Measurements from ENCODE around the gene PLEK. TPM values are rescaled to one million over a fixed set of nuclear protein-coding genes. Genes with fewer than 3 reads are reported as not detected.

PLEK gene
- total and polyA plus RNA-seq, 2 of the 13 experiments (the other 11 are each of a cell fraction or from before 2014, with no cell fraction given) = not detected

DNA sequence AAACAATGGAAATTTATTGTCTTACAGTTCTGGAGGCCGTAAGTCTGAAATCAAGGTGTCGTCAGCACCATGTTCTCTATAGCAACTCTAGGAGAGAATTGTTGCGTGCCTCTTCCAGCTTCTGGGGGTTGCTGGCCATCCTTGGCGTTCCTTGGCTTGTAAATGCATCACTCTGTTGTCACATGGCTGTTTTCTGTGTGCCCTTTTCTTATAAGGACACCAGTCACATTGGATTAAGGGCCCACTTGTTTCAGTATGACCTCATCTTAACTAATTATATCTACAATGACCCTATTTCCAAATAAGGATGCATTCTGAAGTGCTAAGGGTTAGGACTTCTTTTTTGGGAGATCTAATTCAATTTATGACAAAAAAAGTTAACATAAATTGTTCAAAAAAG lies 1.4 kb upstream of the PLEK start:
- intact Hi-C loops (cut with micrococcal nuclease; ENCODE audit: unreplicated experiment) = no loop called here
- no peak overlapping the region for H3K27ac ChIP-seq (ENCODE audit: extremely low read length, insufficient read depth, low read length)
- POLR2A ChIA-PET = no interaction called here
- no peak overlapping the region for H3K4me2 ChIP-seq (ENCODE audit: low read depth, low read length)
- TF ChIP-seq NCOA1 (CRISPR knock-in tag; IDR thresholded peaks at IDR 0.05) (no peak), TEF (CRISPR knock-in tag; IDR thresholded peaks at IDR 0.05) (no peak), FLYWCH1 (CRISPR knock-in tag; IDR thresholded peaks at IDR 0.05) (no peak), ZNF180 (CRISPR knock-in tag; IDR thresholded peaks at IDR 0.05; ENCODE audit: borderline replicate concordance, low read depth) (no peak), ESRRA (CRISPR knock-in tag; IDR thresholded peaks at IDR 0.05; ENCODE audit: low read depth) (no peak), ZNF629 (CRISPR knock-in tag; conservative IDR thresholded peaks at IDR 0.05) (no peak), ZNF337 (CRISPR knock-in tag; IDR thresholded peaks at IDR 0.05; ENCODE audit: borderline replicate concordance, low read depth) (no peak), HNF4G (IDR thresholded peaks at IDR 0.05; ENCODE audit: borderline replicate concordance, low read depth, low read length) (no peak), HNF4G (CRISPR knock-in tag; IDR thresholded peaks at IDR 0.05; ENCODE audit: borderline replicate concordance, low read depth) (no peak), ZNF605 (CRISPR knock-in tag; IDR thresholded peaks at IDR 0.05) (no peak), ZNF33B (CRISPR knock-in tag; IDR thresholded peaks at IDR 0.05) (no peak), ZNF615 (CRISPR knock-in tag; IDR thresholded peaks at IDR 0.05; ENCODE audit: borderline replicate concordance) (no peak), PRDM4 (CRISPR knock-in tag; IDR thresholded peaks at IDR 0.05; ENCODE audit: borderline replicate concordance) (no peak), NFRKB (IDR thresholded peaks at IDR 0.05) (no peak), IRX3 (CRISPR knock-in tag; IDR thresholded peaks at IDR 0.05; ENCODE audit: borderline replicate concordance, low read depth) (no peak), SMAD1 (CRISPR knock-in tag; IDR thresholded peaks at IDR 0.05; ENCODE audit: borderline replicate concordance, low read depth) (no peak)
- TF ChIP-seq, protein P1, sequence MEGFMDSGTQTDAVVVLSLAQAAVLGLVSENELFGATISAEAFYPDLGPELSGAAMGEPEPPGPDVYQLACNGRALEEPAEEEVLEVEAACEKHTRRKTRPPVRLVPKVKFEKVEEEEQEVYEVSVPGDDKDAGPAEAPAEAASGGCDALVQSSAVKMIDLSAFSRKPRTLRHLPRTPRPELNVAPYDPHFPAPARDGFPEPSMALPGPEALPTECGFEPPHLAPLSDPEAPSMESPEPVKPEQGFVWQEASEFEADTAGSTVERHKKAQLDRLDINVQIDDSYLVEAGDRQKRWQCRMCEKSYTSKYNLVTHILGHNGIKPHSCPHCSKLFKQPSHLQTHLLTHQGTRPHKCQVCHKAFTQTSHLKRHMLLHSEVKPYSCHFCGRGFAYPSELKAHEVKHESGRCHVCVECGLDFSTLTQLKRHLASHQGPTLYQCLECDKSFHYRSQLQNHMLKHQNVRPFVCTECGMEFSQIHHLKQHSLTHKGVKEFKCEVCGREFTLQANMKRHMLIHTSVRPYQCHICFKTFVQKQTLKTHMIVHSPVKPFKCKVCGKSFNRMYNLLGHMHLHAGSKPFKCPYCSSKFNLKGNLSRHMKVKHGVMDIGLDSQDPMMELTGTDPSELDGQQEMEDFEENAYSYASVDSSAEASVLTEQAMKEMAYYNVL (CRISPR knock-in tag; IDR thresholded peaks at IDR 0.05; ENCODE audit: borderline replicate concordance) = no peak
- H2AFZ ChIP-seq (ENCODE audit: low read length) = no peak overlapping the region
- BruUV-seq (replicated peaks) = no TSS peak
- 26% methylated on average over 4 of the region's 4 CpGs for WGBS (ENCODE audit: low lambda C conversion rate)
- in situ Hi-C loops (cut with HindIII; ENCODE audit: extremely low pct_ligation_motif_present, low pct_unique_long_range_greater_than_20kb) = loop anchor here (5.0 kb wide), 1 partner anchor 79 kb away; no protein-coding TSS in a partner anchor
- H3K4me1 ChIP-seq (ENCODE audit: insufficient read depth, low read length) = no peaks in the 10 kb centered on the region
- H3K4me3 ChIP-seq (replicated peaks in 1 of 3; ENCODE audit: insufficient read depth in 1 of 3, low read depth in 2 of 3, low read length in 3 of 3) = no peak overlapping the region
- H4K20me1 ChIP-seq (ENCODE audit: insufficient read depth, low read length) = no peaks in the 10 kb centered on the region
- CTCF ChIA-PET (ENCODE audit: low intra/inter-chr PET ratio, low total read pairs) = no interaction called here
- ATAC-seq (no peak), FAIRE-seq (no peak), DNase-seq (ENCODE audit: low spot score) (no peak)
- H3K36me3 ChIP-seq (replicated peaks in 1 of 2; ENCODE audit: control insufficient read depth in 1 of 2, insufficient read depth in 2 of 2, low read length in 2 of 2) = no peaks in the 10 kb centered on the region
- no peak overlapping the region for H3K9ac ChIP-seq (ENCODE audit: insufficient read depth, low read depth, low read length)
- H3K79me2 ChIP-seq (ENCODE audit: insufficient read depth, low read length) = no peaks in the 10 kb centered on the region
- no peaks in the 10 kb centered on the region for H3K9me3 ChIP-seq (ENCODE audit: low read length)
- H3K27me3 ChIP-seq (ENCODE audit: control insufficient read depth in 1 of 2, insufficient read depth in 2 of 2, low read length in 2 of 2) = peaks cover 0 to 22% of the 10 kb centered on the region in 2 experiments; a peak in 3 of 5 replicates

Measured in HepG2 (cell line).